Prostate gland (tissue), 2 donors: ENCODE data around the gene KCNMB4.

Experiments used
- CTCF ChIP-seq, 4 experiments: fragments of 200-600 bp in 2 of 4; fragments of 450-650 bp in 2 of 4; sonication (generic) in 2 of 4; IDR thresholded peaks; 1 replicate in 3 of 4; 2 replicates in 1 of 4; pipeline ENCODE4 v1.5.1; 2016 to 2019; ENCODE audit warnings: antibody characterized with exemption in 4 of 4, mild to moderate bottlenecking in 2 of 4, moderate library complexity in 2 of 4
- POLR2A ChIP-seq: fragments of 450-650 bp; IDR thresholded peaks from one replicate; pipeline ENCODE4 v1.6.1; 2016; ENCODE audit warnings: antibody characterized with exemption, mild to moderate bottlenecking

DNA sequence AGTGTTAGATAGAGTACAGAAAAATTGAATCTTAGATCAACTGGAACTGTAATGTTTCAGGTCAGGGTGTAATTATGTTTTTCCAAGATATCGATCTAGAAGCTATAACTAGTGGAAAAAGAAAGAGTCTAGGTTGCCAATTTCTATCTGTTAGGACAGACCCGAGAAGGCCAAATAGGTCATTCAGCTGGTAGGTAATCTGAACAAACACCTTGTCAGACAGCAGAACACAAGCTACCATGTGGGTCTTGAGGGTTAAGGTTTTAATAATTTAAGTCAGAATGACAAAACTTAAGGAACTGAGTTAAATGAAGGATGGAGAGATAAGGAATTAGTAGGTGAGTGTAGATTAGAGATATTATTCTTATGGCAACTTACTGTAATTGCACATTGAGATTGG, 44.9 kb upstream of the KCNMB4 start:
- TF ChIP-seq CTCF (IDR thresholded peaks at IDR 0.05) (no peak), POLR2A (no peak)
